SK-N-SH treated with all-trans-retinoic acid at 6 μM for 48 hours (cell line): Measurements from ENCODE around the gene ZAP70.

ENCODE experiments used
- ARNTL ChIP-seq: fragments of 450-650 bp; formaldehyde crosslinking; IDR thresholded peaks from 2 replicates; pipeline ENCODE4 v1.5.0; 2020; ENCODE audit warnings: low read depth, mild to moderate bottlenecking, moderate library complexity, borderline replicate concordance
- CSDC2 ChIP-seq: fragments of 250-450 bp; sonication (Bioruptor Pico); IDR thresholded peaks from 2 replicates; pipeline ENCODE4 v1.5.0; 2020; ENCODE audit warnings: mild to moderate bottlenecking, moderate library complexity
- ISL1 ChIP-seq: fragments of 250-450 bp; sonication (Bioruptor Pico); IDR thresholded peaks from 2 replicates; pipeline ENCODE4 v2.1.2; 2022; ENCODE audit warnings: mild to moderate bottlenecking, moderate library complexity
- POU6F1 ChIP-seq: fragments of 250-450 bp; sonication (Bioruptor Pico); IDR thresholded peaks from 2 replicates; pipeline ENCODE4 v1.8.0; 2021; ENCODE audit warnings: low read depth, mild to moderate bottlenecking, moderate library complexity, borderline replicate concordance
- SNAI2 ChIP-seq: fragments of 250-450 bp; sonication (Bioruptor Pico); IDR thresholded peaks from 2 replicates; pipeline ENCODE4 v1.5.0; 2020; ENCODE audit warnings: mild to moderate bottlenecking, moderate library complexity
- TSHZ2 ChIP-seq: fragments of 250-450 bp; sonication (Bioruptor Pico); IDR thresholded peaks from 2 replicates; pipeline ENCODE4 v1.5.0; 2020; ENCODE audit warnings: mild to moderate bottlenecking, moderate library complexity
- ZFP3 ChIP-seq: fragments of 250-450 bp; sonication (Bioruptor Pico); IDR thresholded peaks from 2 replicates; pipeline ENCODE4 v1.5.0; 2020; ENCODE audit warnings: mild to moderate bottlenecking, moderate library complexity

- TF ChIP-seq ARNTL (CRISPR knock-in tag) (no peak), POU6F1 (CRISPR knock-in tag) (no peak), ZFP3 (CRISPR knock-in tag) (no peak), TSHZ2 (CRISPR knock-in tag) (no peak), SNAI2 (CRISPR knock-in tag) (no peak), CSDC2 (CRISPR knock-in tag) (no peak), ISL1 (CRISPR knock-in tag) (no peak)
These were observed 36.8 kb upstream of the ZAP70 start for GRCh38 chr2:97676620-97677019.
